ENCODE results near the gene MAP4K3.

DNA sequence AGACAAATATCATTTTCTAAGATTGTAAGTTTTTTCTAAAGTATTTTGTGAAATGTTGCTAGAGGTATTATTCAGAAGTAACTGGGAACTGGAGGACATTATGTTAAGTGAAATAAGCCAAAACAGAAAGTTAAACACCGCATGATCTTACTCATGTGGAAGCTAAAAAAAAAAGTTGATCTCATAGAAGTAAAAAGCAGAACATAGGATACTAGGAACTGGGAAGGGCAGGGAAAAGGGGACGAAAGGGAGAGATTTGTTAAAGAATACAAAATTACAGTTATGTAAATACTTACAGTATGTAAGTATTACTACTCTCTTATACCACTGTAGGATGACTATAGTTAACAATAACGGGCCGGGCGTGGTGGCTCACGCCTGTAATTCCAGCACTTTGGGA, 146.7 kb downstream of the MAP4K3 start:
- TF ChIP-seq YY1 (IDR thresholded peaks at IDR 0.05; ENCODE audit: insufficient read depth, insufficient read length) (no peak), SUZ12 (IDR thresholded peaks at IDR 0.05; ENCODE audit: extremely low read depth, insufficient read depth, insufficient read length) (no peak), ZNF274 (IDR thresholded peaks at IDR 0.05; ENCODE audit: low read depth, low read length) (no peak)

All from NT2/D1 (cell line).